NCI-H460 (cell line): ENCODE data around the gene ARF3. TPM values are rescaled to one million over a fixed set of nuclear protein-coding genes. Genes with fewer than 3 reads are reported as not detected.
"Not testable (repeated sequence)": the region's sequence is repeated elsewhere in the genome, so short reads cannot be mapped to it uniquely, and the experiment has no call there.

Experiments used
- DNase-seq: peaks from one replicate; pipeline ENCODE4 v3.0.0-alpha.2; 2016; ENCODE audit warnings: low read depth; ENCODE audit errors: extremely low read depth
- total RNA-seq: library from RNA; depleted of rRNA; stranded (reverse); fragments of >200 nt; shearing (Covaris generic); gene quantifications from 2 replicates; pipeline ENCODE4 v1.2.3, GENCODE V29; 2014

Gene ARF3
- total RNA-seq, 1 experiment from 2014 or later = 45.5 TPM

GRCh38 chr12:48933664-48934311 is 23.5 kb downstream of the ARF3 start:
- DNase-seq = no peak

- no peak for DNase-seq
Observed at GRCh38 chr12:48932878-48933277, 24.4 kb downstream of the ARF3 start.

- no peak for DNase-seq
Observed at GRCh38 chr12:48930475-48930874, 26.8 kb downstream of the ARF3 start.

- DNase-seq = no peak
Observed at GRCh38 chr12:48929551-48929950, 27.7 kb downstream of the ARF3 start.

DNA sequence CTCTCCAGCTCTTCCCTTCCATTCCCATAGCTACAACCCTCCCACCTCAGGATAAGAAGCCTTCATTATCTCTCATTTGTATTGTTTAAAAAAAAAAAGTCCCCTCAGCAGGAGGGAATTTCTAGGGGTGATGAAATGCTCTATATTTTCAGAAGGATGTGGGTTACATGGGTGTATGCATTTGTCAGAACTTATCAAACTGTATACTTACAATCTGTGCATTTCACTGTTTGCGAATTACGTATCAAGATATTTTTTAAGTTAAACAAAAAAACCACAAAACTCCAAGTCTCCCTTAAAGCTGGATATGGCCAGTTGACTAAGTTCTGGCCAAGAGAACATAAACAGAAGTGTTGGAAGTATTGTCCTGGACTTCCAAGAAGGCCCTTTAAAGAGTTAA is 30.0 kb downstream of the ARF3 start:
- DNase-seq = no peak

- DNase-seq = no peak
Observed at GRCh38 chr12:48925304-48926011, 31.8 kb downstream of the ARF3 start, which contains the start of gene FKBP11. Gene FKBP11 (minus strand): TSS chr12:48925492. CDS start chr12:48925428, 64 bp downstream.

- DNase-seq = no peak
Observed at GRCh38 chr12:48924617-48925303, 32.5 kb downstream of the ARF3 start.

DNA sequence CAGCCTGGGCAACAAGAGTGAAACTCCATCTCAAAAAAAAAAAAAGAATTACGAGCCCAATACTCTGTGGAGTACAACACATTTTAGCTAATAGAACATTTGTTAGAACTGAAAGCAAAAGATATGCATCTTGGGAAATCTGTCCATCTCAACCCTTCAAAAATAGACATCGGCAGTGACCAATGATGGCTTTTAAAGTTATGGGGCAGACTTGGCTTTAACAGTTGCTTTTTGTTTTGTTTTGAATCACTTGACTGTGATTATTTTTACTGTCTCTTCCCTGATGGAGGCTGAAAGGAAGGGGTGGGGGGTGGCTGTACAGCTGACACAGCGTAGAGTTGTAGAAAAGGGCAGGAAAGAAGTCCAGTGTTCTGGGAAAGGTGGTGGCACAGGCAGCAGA is 34.2 kb downstream of the ARF3 start:
- no peak for DNase-seq

DNA sequence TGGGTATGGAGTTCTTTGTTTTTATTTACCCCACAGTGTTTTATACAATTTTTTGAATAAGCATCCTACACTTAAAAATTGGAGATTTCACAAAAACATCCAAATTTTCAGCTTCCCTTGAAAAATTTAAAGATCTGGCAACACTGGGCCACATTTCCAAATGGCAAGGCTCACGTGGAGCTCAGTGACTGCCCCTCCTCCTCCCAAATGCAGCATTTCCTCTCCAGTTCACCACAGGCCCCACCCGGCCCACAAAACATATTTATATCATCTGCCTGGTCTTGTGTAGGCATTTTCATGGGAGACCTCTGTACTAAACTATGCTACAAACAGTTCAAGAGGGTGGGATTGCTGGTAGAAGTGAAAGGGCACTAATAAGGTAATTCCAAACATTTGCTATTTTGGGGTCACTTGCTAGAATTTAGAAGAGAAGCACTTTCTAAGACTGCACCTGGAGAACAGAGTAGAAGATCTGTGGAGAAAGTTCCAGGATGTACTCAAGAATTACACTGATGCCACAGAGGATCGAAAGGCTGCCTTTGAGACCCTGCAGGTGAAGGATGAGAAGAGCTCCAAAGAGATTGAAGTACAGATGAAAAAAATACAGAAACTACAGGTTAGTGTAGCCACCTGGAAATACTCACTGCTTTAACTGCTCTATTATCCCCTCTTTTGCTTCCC is 39.3 kb downstream of the ARF3 start:
- DNase-seq = no peak

DNA sequence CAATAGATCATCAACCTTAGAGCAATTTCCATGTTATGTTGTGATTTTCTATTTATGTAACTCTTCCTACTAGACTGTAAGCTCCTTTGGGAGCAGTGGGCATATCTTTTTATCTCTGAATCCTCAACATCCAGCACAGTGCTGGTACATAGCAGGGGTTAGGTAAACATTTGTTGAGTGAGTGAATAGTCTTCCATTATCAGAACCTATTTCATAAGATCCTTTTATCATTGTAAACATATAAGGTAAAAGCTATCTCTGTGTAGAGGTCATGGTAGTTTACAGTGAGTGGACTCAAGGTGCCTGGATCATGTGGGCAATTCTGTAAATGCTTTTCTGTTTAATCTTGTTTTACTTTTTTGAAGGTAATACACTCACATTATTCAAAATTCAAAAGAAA is 47.1 kb downstream of the ARF3 start:
- no peak for DNase-seq

DNA sequence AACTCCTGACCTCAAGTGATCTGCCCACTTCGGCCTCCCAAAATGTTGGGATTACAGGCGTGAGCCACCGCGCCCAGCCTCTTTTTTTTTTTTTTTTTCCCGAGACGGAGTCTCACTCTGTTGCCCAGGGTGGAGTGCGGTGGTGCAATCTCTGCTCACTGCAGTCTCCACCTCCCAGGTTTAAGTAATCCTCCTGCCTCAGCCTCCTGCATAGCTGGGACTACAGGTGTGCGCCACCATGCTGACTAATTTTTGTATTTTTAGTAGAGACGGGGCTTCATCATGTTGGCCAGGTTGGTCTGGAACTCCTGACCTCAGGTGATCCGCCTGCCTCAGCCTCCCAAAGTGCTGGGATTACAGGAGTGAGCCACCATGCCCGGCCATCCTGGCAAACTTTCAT is 47.6 kb downstream of the ARF3 start:
- DNase-seq = not testable (repeated sequence)

DNA sequence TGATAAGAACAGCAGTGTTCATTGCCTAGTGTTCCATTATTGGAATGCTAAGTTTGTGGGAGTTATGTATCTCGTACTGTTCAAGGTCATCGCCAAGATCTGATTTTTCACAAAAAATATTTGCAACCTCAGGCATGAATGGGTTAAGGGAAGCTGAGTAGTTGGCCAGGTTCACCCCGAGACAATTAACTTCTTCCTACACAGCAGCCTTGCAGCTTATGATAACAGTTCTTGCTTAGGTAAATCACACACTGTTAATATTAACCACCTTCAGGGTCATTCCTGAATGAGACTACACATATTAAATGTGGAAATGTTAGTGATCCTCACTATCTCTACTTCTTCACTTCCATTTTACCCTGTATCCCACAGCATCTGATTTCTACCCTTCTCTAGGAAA is 50.0 kb downstream of the ARF3 start:
- DNase-seq = no peak

DNA sequence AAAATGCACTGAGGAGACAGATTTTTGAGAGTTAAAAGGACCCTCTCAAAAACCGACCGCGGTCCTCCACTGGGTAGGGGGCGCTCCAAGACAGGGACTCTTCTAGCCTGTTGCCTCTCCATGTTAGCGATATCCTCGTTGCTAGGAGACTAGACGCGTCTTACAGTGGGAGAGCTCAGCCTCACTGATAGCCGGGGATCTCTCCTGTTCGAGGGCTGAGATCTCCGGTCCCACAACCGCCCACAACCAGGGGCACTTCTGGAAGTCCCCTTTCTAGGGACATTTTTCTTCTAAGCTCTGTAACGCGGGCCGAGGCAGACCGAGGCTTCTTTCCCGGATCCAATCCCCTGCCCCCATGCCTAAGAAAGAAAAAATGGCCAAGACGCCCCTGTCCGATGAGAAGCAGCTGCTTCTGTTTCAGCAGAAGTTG is 53.3 kb downstream of the ARF3 start:
- peak; percentile 86 for DNase-seq

DNA sequence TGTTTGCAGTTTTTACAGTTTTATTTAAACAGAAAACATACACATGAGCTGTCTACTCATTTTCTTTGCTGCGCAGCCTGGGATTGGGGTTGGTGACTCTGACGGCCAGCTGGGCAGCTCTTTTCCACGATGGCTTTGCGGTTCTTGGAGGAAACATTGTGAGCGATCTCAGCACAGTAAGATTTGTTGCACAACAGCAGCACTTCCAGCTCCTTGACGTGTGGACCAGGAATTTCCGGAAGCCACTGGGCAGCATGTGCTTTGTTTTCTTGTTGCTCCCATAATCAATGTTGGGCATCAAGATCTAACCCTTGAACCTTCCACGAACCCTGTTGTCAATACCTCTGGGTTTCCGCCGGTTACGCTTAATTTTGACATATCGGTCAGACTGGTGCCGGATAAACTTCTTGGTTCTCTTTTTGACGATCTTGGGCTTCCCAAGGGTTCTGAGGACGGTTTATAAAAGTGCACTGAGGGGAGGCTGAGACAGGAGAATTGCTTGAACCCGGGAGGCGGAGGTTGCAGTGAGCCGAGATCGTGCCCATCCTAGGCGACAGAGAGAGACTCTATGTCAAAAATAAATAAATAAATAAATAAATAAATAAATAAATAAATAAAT is 53.8 kb downstream of the ARF3 start:
- DNase-seq = peak; percentile 43

DNA sequence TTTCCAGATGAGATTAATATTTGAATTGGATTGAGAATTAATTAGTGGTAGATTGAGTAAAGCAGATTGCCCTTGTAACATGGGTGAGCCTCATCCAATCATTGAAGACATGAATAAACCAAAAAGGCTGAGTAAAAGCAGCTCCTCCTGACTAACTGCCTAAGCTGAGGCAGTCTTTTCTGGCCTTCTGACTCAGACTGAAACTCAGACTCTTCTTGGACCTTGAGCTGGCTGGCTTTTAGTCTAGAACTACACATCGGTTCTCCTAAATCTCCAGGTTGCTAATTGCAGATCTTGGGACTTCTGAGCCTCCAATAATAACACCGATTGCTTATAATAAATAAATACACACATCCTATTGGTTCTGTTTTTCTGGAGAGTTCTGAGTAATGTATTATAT is 56.0 kb downstream of the ARF3 start:
- DNase-seq = no peak

GRCh38 chr12:48899651-48900050 is 57.6 kb downstream of the ARF3 start:
- DNase-seq = no peak

GRCh38 chr12:48894271-48894670 is 63.0 kb downstream of the ARF3 start:
- DNase-seq = no peak

DNA sequence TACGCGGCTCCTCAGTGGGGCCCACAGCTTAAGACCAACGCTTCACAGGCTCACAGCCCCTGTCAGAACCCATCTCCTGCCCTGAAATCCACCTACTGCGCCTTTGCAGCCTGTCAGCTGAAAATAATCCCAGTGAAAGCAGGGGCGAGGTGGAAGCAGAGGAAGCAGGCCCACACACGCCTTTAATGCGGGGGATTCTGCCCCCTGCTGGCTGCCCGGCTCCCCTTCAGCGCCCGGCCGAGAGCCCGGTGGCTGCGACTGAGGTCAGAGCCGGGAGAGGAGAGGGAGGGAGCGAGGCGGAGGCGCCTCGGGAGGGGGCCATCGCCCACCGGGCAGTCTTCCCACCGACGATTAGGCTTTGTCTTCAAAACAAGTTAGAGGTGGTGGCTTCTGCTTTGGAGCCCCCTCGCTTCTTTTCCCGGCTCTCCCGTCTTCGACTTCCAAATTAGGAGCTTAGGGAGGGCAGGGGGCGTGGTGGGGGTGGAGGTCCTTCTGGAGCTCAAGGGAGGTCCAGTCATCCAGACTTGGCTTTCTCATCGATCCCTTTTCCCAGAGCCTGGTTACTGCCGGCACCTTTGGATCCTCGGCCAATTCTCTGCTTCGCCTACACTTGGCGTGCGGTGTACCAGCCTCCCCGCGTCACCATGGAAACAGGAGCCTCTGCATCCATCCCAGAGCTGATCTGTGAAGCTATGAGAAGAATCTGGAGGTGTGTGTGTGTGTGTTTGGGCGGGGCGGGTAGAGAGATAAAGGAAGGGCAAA is 66.4 kb downstream of the ARF3 start:
- peak; percentile 75 for DNase-seq

DNA sequence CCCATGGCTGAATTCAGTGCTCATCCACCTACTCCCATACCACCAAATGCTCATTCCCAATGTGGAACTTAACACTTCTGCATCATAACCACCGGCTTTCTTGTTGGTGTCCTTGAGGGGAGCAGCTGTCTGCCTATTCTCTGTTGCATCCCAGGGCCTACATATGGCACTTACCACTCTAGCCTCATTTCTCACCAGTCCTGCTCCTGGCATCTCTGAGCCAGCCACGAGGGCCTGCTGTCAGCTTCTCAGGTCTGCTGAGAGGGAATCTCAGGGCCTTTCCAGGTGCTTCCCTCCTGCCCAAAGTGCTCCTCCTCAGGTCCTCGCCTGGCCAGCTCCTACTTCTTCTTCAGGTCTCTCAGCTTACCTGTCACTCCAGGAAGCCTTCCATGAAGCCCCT is 67.6 kb downstream of the ARF3 start:
- no peak for DNase-seq
